ENCODE measurements around the gene TMEM59L.

- no peak for TF ChIP-seq CTCF (conservative IDR thresholded peaks at IDR 0.05; ENCODE audit: low read depth, low read length)
- TF ChIP-seq POLR2A (IDR thresholded peaks at IDR 0.05; ENCODE audit: low read depth, low read length), result no peak
- no peak for TF ChIP-seq NFE2L2 (IDR thresholded peaks at IDR 0.05; ENCODE audit: low read depth, low read length)
- no peak for TF ChIP-seq MAFK (IDR thresholded peaks at IDR 0.05; ENCODE audit: low read depth, low read length)
- TF ChIP-seq RFX5 (IDR thresholded peaks at IDR 0.05; ENCODE audit: low read depth, low read length), result no peak
- TF ChIP-seq MXI1 (IDR thresholded peaks at IDR 0.05; ENCODE audit: borderline replicate concordance, low read depth, low read length), result no peak
- no peak for TF ChIP-seq CEBPB (IDR thresholded peaks at IDR 0.05; ENCODE audit: low read depth, low read length)
Measured at GRCh38 chr19:18608805-18609716, 3.6 kb upstream of the TMEM59L start.

Measured in IMR-90 (cell line).